NCI-H1105 treated with DMSO at 0.1 percent for 48 hours (cell line): ENCODE data around the gene MPRIP.

Experiments
- DNase-seq: peaks from one replicate; lab custom pipeline; 2025; lab: John Stamatoyannopoulos, UW

The MPRIP gene

DNA sequence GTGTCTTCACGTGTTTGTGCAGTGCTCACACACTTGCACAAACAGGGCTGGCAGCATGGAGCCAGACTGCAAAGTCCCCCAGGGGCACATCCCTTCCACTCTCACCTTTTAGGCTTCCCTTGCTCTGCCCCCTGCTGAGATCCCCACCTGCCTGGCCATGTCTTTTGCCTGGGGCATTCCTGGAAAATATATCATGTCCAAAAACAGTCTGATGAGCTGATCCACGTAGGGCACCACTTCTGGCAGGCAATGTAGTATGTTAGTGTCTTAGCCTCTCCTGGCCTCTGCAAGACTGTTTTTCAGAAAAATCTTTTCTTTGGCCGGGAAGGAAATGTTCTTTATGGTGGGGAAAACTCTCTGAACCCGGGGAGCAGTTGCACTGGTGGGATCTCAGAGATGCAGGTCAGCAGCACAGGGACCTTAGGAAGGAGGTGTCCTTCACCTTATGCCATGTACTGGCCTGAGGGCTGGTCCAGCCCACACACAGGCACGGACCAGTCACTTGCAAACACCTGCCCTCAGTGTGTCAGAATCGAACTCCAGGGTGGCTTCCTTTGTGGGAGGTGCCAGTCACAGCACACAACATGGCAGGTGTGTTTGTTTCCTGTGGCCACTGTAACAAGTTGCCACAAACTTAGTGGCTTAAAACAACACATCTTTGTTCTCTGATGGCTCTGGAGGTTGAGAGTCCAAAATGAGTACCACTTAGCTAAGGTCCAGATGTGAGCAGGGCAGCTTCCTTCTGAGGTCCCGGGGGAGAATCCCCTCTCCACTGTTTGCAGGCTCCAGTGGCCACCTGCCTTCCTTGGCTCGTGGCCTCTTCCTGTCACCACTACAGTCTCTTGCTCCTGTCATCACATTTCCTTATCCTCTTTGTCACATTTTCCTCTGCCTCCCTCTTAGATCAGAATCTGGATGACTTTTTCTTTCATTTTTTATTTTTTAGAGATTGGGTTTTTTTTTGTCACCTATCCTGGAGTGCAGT, 46.6 kb downstream of the MPRIP start:
- DNase-seq: no peak

DNA sequence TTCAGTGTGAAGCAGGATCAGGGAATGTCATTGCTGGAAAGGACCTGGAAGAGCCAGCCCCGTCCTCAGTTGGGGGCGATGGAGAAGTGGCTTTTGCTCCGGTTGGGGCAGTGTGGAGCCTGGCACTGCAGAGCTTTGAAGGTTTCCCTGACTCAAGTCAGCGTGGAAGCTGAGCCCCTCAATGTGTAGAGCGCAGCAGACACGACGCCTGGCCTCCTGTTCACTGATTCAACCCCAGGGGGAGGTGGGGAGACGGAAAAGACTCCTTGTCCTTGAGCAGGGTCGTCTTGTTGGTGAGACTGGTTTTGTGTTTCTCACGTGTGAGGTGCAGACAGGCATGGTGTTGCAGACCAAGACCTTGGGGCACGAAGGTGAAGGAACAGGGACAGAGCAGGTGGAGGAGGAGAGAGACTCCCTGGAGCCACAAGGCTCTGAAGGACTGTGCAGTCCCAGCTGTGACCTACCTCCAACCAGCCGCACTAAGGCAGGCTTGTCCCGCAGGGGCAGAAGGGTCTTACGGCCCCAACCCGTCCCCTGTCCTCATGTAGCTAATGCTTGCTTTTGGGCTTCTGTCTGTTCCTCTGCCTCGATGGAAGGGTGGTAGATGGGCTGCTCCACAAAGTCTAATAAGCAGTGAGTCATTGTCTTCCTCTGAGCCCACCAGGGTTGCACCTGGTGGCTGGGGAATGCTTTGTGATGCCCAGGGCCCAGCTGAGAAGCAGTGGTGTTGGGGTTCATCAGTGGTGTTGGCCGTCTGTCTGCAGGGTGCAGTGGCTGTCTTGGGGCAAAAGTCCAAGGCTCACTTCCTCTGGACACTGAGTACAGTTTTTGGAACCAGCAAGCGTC, 47.8 kb downstream of the MPRIP start:
- no peak for DNase-seq

DNA sequence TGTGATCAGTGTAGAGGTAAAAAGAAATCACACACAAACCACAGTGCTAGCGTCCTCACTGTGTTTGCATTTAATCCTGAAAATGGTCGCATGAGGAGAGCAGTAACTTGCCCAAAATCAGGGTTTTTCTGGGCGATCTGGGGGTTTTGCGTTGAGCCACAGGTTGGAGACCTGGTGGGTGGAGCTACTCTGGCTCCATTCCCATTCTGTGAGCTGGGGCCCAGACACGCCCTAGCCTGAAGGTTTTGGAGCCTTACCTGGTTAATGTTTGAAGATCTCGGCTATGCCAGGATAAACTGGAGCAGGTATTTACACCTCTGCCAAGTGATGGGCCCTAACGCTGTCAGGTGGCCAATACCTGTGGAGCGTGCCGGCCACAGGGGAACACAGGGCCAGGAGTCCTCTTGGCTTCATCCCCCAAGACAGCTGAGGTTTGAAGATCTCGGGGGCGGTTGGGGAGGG, 48.4 kb downstream of the MPRIP start:
- DNase-seq: no peak

DNA sequence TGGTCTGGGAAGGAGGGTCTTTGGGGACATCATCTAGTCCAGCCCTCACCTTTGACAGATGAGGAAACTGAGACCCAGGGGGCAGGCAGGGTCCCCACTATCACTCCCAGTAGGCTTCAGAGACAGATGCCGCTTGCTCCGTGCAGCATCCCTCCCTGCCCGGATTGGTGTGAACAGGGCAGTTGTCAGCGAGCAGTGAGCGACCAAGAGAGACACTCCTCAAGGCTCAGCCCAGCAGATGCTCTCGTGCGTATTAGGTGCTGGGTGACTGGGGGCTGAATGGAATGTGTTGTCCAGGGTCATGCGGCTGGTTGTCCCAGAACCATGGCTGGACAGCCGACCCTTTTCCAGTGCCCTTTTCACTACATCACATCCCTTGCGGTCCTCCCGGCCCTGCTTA, 49.0 kb downstream of the MPRIP start:
- DNase-seq: no peak

DNA sequence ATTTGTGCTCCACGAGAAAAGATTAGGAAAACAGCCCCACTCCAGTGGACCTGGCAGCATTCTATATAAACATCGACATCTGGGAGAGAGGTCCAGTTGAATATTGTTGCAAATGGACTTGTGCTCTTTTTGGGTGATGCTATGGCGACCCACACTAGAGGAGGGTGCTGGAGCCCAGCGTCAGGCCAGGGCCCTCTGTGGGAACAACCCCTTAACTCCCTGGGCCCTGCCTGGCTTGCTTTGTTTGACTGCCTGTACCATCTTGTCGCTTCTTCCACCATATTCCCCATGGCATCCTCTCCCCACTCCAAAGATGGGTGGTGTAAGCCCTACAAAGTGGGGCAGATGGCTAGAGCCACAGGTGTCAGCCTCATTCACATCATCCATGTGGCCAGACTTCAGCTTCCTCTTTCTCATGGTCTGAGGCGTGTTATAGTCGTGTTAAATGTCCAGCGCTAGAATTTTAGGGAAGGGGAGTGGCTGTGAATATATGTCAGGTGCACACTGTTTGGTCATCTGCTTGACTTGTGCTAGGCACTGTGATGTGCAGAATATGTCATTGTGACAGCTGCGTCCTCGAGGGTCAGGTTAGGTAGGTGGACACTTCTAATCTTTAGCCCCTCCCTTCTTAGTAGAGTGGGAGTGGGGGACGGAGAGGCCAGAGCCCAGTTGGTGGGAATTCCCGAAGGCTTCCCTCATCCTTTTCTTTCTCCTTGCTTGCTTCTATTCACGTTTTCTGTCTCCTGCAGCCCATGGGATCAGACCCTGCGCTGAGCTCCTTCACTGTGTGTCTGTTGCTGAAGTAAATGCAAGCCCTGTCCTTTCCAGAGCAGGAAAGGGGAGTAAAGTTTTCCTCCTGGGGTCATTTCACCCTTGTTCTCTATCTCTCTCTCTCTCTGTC, 49.8 kb downstream of the MPRIP start:
- no peak for DNase-seq

DNA sequence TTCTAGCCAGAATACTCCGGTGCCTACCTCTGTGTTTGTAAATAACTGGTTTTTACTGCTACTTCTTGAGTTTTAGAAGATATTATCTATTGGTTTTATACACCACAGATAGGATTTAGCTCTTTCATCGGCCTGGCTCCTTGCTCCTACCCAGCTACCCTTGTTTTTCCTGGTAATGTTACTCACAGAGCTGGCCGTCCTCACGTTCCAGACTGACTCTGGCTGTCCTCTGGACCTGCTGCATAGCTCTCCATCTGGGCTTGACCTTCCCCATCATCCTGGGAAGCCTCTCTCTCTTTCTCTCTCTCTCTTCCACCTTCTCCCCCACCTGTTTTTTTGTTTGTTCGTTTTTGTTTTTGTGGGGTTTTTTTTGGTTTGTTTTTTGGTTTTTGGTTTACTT, 51.5 kb downstream of the MPRIP start:
- DNase-seq: no peak

DNA sequence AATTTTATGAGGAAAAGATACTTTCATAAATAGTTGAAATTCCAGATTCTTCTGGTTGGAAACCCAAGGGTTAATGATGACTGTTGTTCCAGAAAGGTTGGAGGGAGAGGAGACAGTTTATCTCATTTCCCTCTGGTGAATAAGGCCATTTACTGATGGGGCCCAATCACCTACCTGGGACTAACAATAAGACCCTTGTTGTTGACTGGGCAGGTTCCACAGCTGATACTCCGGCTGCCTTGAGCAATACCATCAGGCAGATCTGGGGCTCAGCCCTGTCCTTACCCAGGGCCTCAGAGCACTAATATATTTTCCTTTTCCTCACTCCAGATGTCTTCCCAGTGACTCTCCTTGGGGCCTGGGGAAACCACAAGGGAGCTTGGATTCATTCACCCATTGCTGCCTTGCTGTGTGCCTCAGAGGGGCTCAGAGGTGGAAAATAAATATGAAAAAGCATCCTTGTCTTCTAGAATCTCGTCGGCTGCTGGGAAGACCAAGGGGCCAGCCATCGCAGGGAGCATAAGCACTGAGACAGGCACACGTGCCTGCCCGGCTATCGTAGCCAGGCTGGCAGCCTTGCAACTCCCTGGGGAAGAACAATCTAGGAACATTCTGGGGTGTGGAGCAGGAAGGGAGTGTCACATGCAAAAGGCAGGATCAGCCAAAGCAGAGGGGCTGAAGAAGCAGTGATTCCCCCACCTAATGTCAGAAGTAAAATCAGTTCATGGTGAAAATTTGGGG, 54.4 kb downstream of the MPRIP start:
- no peak for DNase-seq

DNA sequence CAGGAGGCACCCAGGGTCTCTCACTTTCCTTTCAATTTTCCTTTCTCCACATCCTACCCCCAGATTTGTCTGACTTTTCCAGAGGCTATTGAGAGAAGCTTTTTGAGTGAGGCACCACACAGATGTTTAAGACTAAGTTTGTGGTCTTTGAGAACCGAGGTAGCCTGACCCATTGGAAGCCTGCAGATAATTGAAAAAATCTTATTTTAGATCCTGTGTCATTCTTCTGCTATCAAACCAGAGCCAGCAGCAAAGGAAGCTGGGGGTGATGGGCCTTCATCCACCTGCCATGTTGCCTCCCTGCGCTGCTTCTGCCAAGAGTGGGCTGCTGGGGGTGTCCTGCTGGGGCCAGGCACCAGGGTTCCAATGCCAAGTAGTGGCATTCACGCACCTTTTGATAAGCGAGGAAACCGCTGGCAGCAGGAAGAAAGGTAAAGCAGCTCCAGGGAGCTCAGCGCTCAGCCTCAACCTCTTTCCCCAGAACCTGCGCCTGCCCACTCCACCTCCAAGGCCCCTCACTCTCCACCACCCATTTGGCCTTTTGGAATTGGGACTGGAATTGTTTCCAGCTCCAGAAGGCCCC, 55.6 kb downstream of the MPRIP start:
- no peak for DNase-seq

DNA sequence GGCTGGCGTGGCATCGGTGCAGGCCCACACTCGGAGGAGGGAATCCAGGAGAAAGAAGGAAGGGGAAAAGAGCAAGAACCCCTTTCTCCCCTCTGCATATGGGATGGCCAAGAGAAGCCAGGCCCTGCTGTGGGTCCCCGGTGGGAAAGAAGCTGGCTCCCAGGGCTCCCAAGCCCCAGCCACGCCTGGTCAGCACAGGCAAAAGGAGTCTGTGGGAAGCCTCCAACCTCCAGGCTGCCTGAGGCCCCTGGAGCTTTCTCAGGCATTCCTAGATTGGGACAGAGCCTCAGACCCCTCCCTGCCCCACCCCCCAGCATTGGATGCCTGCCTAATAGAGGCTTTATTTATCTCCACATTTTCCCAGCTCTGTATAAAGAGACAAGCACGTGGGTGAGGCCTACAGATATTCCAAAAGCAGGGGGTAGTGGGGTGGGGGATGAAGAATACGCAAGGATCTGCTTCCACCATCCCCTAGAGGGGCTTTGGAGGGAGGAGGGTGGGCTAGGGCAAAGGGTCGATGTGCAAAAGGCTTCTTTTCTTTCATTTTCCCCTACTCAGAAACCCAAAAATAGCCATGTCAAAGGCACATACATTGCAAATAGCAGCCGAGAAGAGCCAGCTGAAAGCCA, 56.4 kb downstream of the MPRIP start:
- DNase-seq: no peak

DNA sequence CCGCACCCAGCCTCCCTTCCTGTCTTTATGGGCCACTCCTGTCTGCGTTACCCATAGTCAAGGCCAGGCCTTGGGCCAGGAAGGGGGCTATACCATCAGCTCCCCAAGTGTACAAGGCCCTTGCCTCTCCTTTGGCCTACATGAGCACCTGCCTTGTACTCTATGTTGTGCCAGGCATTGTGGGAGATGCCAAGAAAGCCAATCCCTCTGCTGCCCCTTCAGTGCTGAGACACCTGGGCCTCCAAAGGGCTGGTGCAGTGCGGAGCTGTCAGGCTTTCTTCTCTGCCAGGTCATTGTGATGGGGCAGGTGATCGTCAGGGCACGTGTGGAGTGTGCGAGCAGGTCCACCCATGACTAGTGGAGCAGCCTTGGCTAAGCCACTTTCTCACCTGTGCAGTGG, 59.9 kb downstream of the MPRIP start:
- DNase-seq: no peak

DNA sequence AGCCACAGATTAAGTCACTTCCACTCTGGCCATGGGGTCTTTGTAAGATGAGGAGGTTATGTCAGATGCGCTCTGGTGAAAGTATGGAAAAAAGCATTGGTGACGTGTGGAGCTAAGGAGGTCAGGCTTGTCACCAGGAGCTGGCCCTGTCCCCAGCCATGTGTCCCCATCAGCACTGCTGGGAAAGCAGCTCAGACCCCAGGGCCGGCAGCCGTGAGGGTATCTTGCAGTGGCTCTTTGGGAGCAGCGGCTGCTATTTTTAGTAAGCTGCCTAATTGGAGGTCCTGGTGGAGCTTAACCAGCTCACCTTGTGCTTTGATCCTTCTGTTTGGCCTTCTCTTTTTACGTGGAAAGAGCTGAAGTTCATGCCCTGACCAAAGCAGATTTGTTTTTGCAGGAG, 60.9 kb downstream of the MPRIP start:
- DNase-seq: no peak

DNA sequence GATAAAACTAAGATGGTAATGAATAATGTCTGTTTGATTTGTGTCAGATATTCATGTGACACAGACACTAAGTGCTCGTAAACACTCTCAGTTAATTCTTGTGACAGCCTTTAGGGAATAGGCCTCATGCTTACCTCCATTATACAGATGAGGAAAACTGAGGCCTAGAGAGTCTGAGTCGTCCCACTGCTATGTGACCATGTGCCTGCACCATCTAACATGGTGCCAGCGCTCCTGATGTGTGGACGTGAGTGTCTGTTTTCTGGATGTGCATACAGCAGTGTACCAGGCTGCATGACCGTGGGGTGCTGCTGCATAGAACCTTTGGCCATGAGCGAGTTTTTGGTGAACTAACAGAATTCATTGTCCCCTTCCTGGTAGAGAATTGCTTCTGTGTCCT, 61.8 kb downstream of the MPRIP start:
- no peak for DNase-seq

DNA sequence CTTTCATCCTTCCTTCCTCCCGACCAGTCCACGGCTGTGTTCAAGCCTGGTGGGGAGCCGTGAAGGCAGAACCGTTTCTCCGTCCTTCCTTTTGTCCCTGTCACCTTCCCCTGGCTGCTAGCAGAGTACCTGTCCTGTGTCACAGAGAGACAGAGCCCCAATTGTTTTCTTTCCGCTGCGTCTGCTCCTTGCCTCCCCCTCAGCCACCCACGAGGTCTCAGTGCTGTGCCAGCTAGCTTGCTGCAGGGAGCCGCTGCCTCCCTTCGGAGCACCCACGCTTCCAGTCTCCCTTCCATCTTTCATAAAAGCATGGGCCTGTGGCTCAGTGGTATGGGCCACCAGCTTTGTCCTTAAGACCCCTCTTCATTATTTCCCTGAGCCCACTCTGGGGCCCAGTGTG, 62.2 kb downstream of the MPRIP start:
- DNase-seq: no peak

DNA sequence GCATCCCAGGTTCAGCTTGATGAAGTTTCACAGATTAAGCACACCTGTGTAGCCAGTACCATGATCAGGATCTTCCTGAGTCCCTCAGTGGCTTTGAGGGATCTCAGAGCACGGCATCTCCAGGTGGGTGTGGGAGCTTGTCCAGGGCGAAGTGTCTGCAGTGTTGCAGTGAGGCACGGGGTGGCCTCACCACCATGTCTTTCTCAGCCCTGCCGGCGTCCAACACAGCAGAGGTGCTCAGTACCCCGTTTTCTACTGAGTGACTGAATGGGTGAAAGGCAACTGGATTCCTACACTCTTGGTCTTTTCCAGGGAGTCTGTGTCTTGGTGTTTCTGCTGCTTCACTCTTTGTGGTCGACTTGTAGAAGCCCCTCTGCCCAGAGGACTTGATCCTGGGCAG, 63.7 kb downstream of the MPRIP start:
- no peak for DNase-seq

DNA sequence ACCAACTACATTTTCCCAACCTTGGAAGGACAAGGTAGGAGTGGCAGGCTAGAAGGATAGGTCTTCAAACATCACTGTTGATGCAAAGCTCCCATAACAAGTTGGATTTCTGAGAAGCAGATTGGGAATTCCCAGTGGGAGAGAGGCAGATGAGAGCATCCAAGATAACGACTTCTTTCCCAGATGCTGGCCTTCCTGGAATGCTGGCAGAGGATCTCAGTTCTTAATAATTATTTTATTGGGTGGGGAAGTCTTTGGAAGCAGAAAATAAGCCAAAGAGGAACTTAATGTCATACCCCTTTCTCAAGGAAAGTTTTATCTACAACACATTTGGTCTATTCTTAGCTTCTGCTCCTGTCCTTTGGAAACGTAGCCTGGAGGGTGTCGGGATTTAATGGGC, 64.5 kb downstream of the MPRIP start:
- no peak for DNase-seq

DNA sequence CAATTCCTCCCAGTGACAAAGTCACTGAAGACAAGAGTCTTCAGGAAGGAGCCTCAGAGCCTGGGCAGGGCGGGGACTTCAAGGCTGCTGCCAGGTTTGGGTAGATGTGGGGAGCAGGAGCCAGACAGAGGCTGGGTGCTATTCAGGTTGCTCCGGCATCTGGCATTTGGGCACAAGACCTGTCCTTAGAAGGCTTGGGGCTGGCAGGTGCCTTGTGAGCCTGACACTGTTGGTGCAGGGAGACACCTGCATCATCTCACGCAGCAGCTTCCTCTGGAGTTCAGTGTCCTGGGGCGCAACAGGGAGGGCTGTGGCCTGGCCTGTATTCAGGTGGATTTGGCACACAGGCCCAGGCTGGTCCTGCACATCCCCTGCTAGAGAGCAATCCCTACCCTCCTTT, 65.0 kb downstream of the MPRIP start:
- DNase-seq: no peak

DNA sequence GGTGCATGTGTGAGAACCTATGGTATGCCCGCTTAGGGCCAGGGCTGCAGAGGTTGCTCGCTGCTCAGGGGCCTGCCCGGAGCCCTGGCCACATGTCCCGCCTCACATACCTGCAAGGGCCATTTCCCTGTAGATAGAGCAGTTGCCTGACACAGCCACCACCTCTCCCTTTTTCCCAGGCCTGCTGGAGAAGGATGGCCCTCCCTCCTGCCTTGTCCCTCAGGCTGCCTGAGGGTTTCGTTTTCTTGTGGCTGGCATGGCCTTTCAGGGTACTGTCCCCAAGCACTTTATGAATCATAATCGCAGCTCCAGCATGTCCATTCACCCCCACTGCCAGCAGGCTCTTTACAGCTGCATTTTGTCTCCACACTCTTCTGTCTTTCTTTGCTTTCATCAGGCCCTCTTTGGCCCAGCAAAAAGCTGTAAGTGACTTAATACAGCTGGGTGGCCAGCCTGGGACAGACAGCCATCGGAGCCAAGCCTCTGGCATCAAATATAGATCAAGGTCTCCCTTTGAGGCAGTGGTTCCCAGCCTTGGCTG, 65.7 kb downstream of the MPRIP start:
- DNase-seq: no peak

DNA sequence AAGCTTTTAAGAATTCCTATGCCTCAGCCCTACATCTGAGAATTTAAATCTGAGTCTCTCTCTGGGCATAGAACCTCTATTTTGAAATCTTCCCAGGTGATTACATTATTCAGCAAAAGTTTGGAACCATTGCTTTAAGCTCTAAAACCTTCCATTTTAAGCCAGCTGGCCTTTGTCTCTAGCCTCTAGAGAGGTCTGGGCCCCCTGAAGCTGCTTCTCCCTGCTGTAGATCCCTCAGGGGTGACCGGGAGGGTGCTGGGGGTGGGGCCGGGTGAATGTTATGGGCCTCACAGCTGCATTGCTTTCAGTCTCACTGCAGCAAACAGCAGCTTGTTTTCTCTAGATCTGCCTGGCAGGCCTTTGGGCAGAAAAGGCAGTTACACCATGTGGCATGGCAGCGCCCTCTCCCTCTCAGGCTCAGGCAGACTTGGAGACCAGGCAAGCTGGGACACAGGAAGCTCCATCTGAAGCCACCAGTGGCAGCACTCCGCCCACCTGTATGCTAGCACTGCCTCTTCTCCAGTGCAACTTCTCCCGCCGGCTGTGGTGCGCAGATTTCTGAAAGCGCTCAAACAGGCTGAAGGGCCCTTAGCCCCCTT, 66.3 kb downstream of the MPRIP start:
- no peak for DNase-seq

DNA sequence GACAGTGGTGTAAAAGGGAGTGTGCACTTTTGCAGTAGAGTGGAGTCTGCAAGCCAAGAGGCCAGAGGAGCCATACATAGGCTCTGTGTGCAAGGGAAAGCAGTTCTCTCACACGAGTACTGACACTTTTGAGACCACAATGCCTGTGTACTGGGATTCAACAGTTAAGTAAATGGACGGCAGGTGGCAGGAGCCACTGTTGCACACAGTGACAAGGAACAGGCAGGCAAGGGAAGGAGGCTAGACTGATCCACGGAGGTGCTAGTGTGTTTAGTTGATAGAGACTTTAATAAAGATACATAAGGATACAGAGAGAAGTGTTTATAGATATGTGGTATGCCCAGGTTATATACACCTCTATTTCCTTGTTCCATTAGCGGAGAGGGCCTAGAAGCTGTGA, 67.0 kb downstream of the MPRIP start:
- DNase-seq: peak; percentile 7

DNA sequence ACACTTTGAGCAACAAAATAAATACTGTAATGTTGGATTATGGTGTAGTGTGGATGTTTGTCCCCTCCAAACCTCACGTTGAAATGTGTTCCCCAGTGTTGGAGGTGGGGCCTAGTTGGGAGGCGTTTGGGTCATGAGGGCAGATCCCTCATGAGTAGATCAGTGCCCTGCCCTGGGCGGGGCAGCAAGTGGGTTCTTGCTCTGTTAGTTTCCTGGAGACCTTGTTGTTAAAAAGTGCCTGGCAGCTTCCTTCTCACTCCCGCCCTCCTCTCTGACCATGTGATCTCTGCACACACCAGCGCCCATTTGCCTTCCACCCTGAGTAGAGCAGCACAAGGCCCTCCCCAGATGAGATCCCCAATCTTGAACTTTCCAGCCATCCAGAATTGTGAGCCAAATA, 67.7 kb downstream of the MPRIP start:
- DNase-seq: no peak
